Measurements from ENCODE around the gene UMODL1.

DNA sequence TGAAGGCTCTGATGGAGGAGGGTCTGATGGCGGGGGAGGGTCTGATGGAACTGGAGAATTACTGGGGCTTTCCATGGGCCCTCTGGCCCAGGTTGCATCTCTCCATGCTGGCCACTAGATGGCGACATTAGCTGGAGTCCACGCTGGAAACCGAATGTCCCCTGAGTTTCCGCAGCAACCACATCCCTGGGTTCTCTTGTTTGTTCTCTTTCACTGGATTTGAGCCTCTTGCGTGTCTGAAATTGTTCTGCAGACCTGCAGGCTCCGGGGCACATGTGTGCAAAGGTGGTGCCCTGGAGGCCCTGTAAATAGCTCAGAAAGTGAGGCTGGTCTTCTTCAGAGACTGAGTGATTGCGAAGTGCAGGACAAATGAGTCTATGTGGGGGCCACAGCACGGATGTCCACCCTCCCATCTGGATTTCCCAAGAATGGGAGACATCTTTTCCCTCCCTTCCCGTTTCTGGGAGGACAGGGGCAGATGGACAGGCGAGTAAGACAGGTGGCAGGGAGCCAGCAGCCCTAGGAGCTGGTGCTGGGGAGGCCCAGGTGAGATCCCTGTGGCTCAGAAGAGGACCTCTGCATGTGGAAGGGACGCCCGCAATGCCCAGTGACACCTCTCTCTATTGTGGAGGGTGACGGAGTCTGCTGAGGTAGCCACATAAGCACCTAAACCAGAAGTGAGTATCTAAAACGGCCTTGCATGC, 74.6 kb downstream of the UMODL1 start:
- TF ChIP-seq, protein P1, sequence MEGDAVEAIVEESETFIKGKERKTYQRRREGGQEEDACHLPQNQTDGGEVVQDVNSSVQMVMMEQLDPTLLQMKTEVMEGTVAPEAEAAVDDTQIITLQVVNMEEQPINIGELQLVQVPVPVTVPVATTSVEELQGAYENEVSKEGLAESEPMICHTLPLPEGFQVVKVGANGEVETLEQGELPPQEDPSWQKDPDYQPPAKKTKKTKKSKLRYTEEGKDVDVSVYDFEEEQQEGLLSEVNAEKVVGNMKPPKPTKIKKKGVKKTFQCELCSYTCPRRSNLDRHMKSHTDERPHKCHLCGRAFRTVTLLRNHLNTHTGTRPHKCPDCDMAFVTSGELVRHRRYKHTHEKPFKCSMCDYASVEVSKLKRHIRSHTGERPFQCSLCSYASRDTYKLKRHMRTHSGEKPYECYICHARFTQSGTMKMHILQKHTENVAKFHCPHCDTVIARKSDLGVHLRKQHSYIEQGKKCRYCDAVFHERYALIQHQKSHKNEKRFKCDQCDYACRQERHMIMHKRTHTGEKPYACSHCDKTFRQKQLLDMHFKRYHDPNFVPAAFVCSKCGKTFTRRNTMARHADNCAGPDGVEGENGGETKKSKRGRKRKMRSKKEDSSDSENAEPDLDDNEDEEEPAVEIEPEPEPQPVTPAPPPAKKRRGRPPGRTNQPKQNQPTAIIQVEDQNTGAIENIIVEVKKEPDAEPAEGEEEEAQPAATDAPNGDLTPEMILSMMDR (IDR thresholded peaks at IDR 0.05), result peak; percentile 88 to 97 (median 92)
- no peak for TF ChIP-seq POLR2A (IDR thresholded peaks at IDR 0.05)

Measured in adrenal gland (tissue), 5 donors.